Epithelial cell of esophagus (primary cell): ENCODE results near the gene PHACTR1.

Experiments used
- DNase-seq: peaks from one replicate; pipeline ENCODE4 v3.0.0; 2010; ENCODE audit warnings: low read depth
- H3K4me3 ChIP-seq: 2 replicates; pipeline ENCODE4 v1.5.1; 2011; ENCODE audit warnings: mild to moderate bottlenecking, low read length, control low read depth
- TF ChIP-seq, protein P1 (sequence below): IDR thresholded peaks from 2 replicates; pipeline ENCODE4 v1.5.1; 2011; ENCODE audit warnings: low read depth, mild to moderate bottlenecking, low read length, control low read depth, inconsistent platforms; ENCODE audit not compliant: insufficient read depth; ENCODE audit errors: missing control alignments

Gene PHACTR1

DNA sequence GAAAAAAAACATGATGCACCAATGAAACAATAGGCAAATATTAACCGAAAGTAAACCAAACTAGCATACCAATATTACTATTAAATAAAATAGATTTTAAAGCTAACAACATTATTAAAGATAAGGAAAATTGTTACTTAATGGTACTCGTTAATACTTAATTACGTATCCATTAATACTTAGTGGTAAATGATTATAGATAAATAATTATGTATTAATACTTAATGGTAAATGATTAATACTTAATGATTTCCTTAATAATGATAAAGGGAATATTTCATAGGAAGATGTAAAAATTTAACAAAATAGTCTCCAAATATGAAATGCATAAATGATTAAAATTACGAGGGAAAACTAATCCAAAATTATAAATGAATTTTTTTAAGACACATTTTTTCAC, 278.9 kb downstream of the PHACTR1 start:
- no peak overlapping the region for H3K4me3 ChIP-seq
- TF ChIP-seq, protein P1, sequence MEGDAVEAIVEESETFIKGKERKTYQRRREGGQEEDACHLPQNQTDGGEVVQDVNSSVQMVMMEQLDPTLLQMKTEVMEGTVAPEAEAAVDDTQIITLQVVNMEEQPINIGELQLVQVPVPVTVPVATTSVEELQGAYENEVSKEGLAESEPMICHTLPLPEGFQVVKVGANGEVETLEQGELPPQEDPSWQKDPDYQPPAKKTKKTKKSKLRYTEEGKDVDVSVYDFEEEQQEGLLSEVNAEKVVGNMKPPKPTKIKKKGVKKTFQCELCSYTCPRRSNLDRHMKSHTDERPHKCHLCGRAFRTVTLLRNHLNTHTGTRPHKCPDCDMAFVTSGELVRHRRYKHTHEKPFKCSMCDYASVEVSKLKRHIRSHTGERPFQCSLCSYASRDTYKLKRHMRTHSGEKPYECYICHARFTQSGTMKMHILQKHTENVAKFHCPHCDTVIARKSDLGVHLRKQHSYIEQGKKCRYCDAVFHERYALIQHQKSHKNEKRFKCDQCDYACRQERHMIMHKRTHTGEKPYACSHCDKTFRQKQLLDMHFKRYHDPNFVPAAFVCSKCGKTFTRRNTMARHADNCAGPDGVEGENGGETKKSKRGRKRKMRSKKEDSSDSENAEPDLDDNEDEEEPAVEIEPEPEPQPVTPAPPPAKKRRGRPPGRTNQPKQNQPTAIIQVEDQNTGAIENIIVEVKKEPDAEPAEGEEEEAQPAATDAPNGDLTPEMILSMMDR: no peak
- DNase-seq: no peak

DNA sequence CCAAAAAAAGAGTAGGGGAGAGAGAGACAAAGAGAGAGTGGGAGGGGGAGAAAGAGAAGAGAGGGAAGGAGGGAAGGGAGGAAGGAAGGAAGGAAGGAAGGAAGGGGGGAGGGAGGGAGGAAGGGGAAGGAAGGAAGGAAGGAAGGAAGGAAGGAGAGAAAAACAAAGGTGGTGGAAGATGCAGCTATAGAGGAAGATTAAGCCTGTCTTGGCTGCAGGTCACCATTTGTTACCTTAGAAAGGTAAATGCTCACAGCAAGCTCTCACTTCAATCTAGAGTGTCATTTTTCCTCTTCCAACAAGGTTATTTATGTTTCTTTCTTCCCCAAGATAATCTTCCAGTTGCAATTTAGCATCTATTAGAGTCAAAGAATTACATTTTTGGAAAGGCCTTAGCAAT, 284.0 kb downstream of the PHACTR1 start:
- TF ChIP-seq, protein P1: no peak

DNA sequence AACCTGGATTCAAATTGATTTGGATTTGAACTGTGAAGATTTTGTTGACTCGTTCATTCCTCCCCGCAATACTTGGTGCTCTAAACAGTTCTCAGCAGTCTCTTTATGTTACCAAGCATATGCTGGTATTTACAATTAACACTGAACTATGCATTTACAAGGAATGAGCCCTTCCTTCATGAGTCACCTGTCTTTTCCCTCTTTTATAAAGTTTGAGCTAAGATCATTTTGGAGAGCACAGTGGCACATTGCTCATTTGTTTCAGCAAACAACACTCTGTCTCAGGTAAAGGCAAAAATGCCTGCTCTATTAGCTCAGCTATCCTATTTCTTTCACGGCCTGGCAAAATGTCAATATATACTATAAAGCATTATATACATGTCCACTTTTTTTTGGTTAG, 285.4 kb downstream of the PHACTR1 start:
- TF ChIP-seq, protein P1: no peak
- H3K4me3 ChIP-seq: no peak overlapping the region
- DNase-seq: peak; percentile 38

More for the DNA sequence above, 284.0 kb downstream of the PHACTR1 start:
- H3K4me3 ChIP-seq: no peak overlapping the region
- no peak for DNase-seq

DNA sequence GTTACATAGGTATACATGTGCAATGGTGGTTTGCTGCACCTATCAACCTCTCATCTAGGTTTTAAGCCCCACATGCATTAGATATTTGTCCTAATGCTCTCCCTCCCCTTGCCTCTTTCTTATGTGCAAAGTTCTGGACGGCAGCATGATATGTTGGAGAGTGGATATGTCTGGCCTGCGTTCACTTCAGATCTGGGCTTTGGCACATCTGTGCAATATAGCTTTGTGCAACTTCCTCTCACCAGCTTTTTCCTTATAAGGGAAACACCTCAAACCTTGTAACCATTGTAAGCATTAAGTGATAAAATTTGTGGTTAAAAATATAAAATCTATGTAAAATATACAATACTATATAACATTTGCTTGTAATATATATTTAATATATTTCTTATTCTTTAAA, 288.0 kb downstream of the PHACTR1 start:
- TF ChIP-seq, protein P1: no peak
- DNase-seq: no peak
- no peak overlapping the region for H3K4me3 ChIP-seq

DNA sequence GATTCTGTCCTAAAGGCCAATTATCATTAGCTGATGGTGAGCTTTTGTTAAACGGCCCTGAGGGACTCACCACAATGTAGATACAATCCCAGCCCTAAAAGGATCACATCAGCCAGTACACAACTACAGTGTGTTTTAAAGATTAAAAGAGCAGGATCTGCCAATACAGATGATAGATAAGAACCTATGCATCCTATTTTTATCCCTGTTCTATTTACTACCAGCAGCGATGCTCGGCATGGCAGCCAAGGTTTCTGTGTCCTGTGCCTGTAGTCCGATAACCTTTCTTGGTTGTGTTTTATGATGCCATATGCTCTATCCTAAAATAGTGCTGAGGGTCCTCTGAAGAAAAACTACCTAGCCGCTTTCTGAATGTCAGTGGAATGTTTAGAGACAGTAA, 289.4 kb downstream of the PHACTR1 start:
- H3K4me3 ChIP-seq: no peak overlapping the region
- DNase-seq: no peak
- TF ChIP-seq, protein P1: no peak

DNA sequence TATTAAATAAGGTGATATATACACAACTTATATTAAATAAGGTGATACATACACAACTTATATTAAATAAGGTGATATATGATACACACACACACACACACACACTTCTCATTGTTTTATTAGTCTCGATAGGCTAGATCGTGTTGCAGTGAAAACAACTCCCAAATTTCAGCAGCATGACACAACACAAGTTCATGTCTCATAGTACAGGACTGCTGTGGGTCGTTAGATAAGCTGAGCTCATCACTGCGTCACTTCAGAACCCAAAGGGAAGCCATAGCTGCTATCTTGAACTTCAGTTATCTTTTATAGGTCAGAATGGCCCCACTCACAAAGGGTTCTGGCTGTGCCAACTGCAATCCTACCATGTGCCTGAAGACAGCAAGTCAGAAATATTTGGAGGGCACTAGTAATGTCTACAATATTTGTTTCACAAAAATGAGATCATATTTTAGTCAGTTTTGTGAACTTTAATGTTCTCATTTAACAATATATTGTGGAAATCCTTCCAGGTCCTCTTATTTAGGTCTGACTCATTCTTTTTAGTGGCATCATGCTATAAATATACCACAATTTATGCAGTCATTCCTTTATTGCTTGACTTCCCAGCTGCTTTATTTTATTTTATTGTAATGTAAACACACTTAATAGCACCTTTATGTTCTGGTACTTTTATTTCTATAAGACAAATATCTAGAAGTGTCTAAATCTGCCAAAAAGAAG, 290.2 kb downstream of the PHACTR1 start:
- no peak overlapping the region for H3K4me3 ChIP-seq
- TF ChIP-seq, protein P1: no peak
- no peak for DNase-seq

DNA sequence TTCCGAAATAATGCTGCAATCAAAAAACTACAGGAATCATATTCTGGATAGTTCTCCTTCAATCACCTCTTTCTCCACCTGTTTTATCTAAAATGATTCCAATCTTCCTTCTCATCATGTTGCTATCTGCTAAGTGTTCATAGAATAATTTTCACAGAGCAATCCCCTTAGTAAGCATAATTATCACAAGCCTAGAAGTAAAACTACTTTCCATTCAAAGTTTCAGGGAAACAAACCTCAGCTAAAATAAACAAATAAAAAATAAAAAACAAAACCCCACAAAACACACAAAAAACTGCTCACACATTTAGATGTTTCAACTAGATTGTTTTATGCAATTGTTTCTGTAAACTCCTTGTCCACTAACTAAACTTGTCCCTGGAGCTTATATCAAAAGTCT, 291.2 kb downstream of the PHACTR1 start:
- no peak for DNase-seq
- TF ChIP-seq, protein P1: no peak
- H3K4me3 ChIP-seq: no peak overlapping the region
